T-helper 2 cell treated with Interferon-gamma antibody and Interleukin-4, amounts not matched to agents 5 μg/mL and 100 μg/mL, for 36 hours (primary cell): ENCODE data around the gene LRRC4B.

Experiments
- DNase-seq: peaks from one replicate; pipeline ENCODE4 v3.0.0; 2021; ENCODE audit warnings: low spot score
- H3K27ac Mint-ChIP-seq: one replicate; pipeline ENCODE4 v1.8.0; 2021; ENCODE audit warnings: mild to moderate bottlenecking, mixed read lengths
- H3K27me3 Mint-ChIP-seq: one replicate; pipeline ENCODE4 v1.8.0; 2021; ENCODE audit warnings: low read depth, mixed read lengths
- H3K36me3 Mint-ChIP-seq: one replicate; pipeline ENCODE4 v1.8.0; 2021; ENCODE audit warnings: low read depth, mixed read lengths
- H3K4me1 Mint-ChIP-seq: one replicate; pipeline ENCODE4 v1.8.0; 2021; ENCODE audit warnings: low read depth, mixed read lengths
- H3K4me3 Mint-ChIP-seq: one replicate; pipeline ENCODE4 v1.8.0; 2022; ENCODE audit warnings: mild to moderate bottlenecking, moderate library complexity, mixed read lengths
- H3K9me3 Mint-ChIP-seq: one replicate; pipeline ENCODE4 v1.8.0; 2021; ENCODE audit warnings: mixed read lengths

The LRRC4B gene

GRCh38 chr19:50563597-50563996, 4.6 kb downstream of the LRRC4B start:
- H3K27ac Mint-ChIP-seq = no peak overlapping the region
- no peak for DNase-seq
- no peaks in the 10 kb centered on the region for H3K9me3 Mint-ChIP-seq
- H3K36me3 Mint-ChIP-seq = no peaks in the 10 kb centered on the region
- peaks cover 8% of the 10 kb centered on the region for H3K4me1 Mint-ChIP-seq
- H3K4me3 Mint-ChIP-seq = no peak overlapping the region
- peaks cover 36% of the 10 kb centered on the region for H3K27me3 Mint-ChIP-seq

GRCh38 chr19:50562996-50563395, 5.2 kb downstream of the LRRC4B start:
- DNase-seq = no peak
- Mint-ChIP-seq H3K4me3 (no peak overlapping the region), H3K27me3 (peaks cover 36% of the 10 kb centered on the region), H3K4me1 (peaks cover 8% of the 10 kb centered on the region), H3K27ac (no peak overlapping the region), H3K36me3 (no peaks in the 10 kb centered on the region), H3K9me3 (no peaks in the 10 kb centered on the region)

- Mint-ChIP-seq H3K4me3 (no peak overlapping the region), H3K4me1 (peaks cover 8% of the 10 kb centered on the region), H3K9me3 (no peaks in the 10 kb centered on the region), H3K27me3 (peaks cover 36% of the 10 kb centered on the region), H3K36me3 (no peaks in the 10 kb centered on the region), H3K27ac (no peak overlapping the region)
- DNase-seq = no peak
These were observed 5.9 kb downstream of the LRRC4B start for GRCh38 chr19:50562329-50562728.

GRCh38 chr19:50559636-50560035, 8.6 kb downstream of the LRRC4B start:
- no peaks in the 10 kb centered on the region for H3K36me3 Mint-ChIP-seq
- H3K4me3 Mint-ChIP-seq = no peak overlapping the region
- H3K9me3 Mint-ChIP-seq = no peaks in the 10 kb centered on the region
- H3K4me1 Mint-ChIP-seq = peaks cover 3% of the 10 kb centered on the region
- H3K27me3 Mint-ChIP-seq = peaks cover 24% of the 10 kb centered on the region
- no peak overlapping the region for H3K27ac Mint-ChIP-seq
- no peak for DNase-seq

- Mint-ChIP-seq H3K4me3 (no peak overlapping the region), H3K4me1 (peaks cover 3% of the 10 kb centered on the region), H3K27ac (no peak overlapping the region), H3K9me3 (no peaks in the 10 kb centered on the region), H3K27me3 (peaks cover 20% of the 10 kb centered on the region), H3K36me3 (no peaks in the 10 kb centered on the region)
- no peak for DNase-seq
These were observed 9.8 kb downstream of the LRRC4B start for GRCh38 chr19:50558449-50558848.

GRCh38 chr19:50558039-50558438, 10.2 kb downstream of the LRRC4B start:
- Mint-ChIP-seq H3K9me3 (no peaks in the 10 kb centered on the region), H3K27me3 (peaks cover 24% of the 10 kb centered on the region), H3K27ac (no peak overlapping the region), H3K4me3 (no peak overlapping the region), H3K36me3 (no peaks in the 10 kb centered on the region), H3K4me1 (peaks cover 3% of the 10 kb centered on the region)
- DNase-seq = no peak

- no peaks in the 10 kb centered on the region for H3K9me3 Mint-ChIP-seq
- peaks cover 33% of the 10 kb centered on the region for H3K27me3 Mint-ChIP-seq
- H3K4me1 Mint-ChIP-seq = peaks cover 3% of the 10 kb centered on the region
- no peak overlapping the region for H3K27ac Mint-ChIP-seq
- no peak for DNase-seq
- H3K4me3 Mint-ChIP-seq = no peak overlapping the region
- no peaks in the 10 kb centered on the region for H3K36me3 Mint-ChIP-seq
These were observed 11.1 kb downstream of the LRRC4B start for GRCh38 chr19:50557009-50557613.

GRCh38 chr19:50556282-50557008, 11.8 kb downstream of the LRRC4B start:
- H3K27ac Mint-ChIP-seq = peak overlapping the region; percentile 62
- H3K4me1 Mint-ChIP-seq = peaks cover 3% of the 10 kb centered on the region
- peak overlapping the region; percentile 99 for H3K4me3 Mint-ChIP-seq
- peaks cover 37% of the 10 kb centered on the region for H3K27me3 Mint-ChIP-seq
- H3K36me3 Mint-ChIP-seq = no peaks in the 10 kb centered on the region
- peak; percentile 76 for DNase-seq
- H3K9me3 Mint-ChIP-seq = no peaks in the 10 kb centered on the region

GRCh38 chr19:50555450-50556281, 12.6 kb downstream of the LRRC4B start:
- H3K4me3 Mint-ChIP-seq = peak overlapping the region; percentile 61
- no peaks in the 10 kb centered on the region for H3K36me3 Mint-ChIP-seq
- peaks cover 3% of the 10 kb centered on the region for H3K4me1 Mint-ChIP-seq
- no peak overlapping the region for H3K27ac Mint-ChIP-seq
- no peaks in the 10 kb centered on the region for H3K9me3 Mint-ChIP-seq
- DNase-seq = no peak
- H3K27me3 Mint-ChIP-seq = peaks cover 38% of the 10 kb centered on the region

GRCh38 chr19:50555033-50555432, 13.2 kb downstream of the LRRC4B start:
- H3K27ac Mint-ChIP-seq = no peak overlapping the region
- no peaks in the 10 kb centered on the region for H3K36me3 Mint-ChIP-seq
- peak overlapping the region; percentile 5 for H3K4me3 Mint-ChIP-seq
- peaks cover 43% of the 10 kb centered on the region for H3K27me3 Mint-ChIP-seq
- no peak for DNase-seq
- H3K9me3 Mint-ChIP-seq = no peaks in the 10 kb centered on the region
- peaks cover 3% of the 10 kb centered on the region for H3K4me1 Mint-ChIP-seq

GRCh38 chr19:50554212-50554611, 14.0 kb downstream of the LRRC4B start:
- H3K4me3 Mint-ChIP-seq = no peak overlapping the region
- H3K4me1 Mint-ChIP-seq = peaks cover 3% of the 10 kb centered on the region
- peaks cover 42% of the 10 kb centered on the region for H3K27me3 Mint-ChIP-seq
- no peaks in the 10 kb centered on the region for H3K9me3 Mint-ChIP-seq
- H3K27ac Mint-ChIP-seq = no peak overlapping the region
- no peak for DNase-seq
- no peaks in the 10 kb centered on the region for H3K36me3 Mint-ChIP-seq

GRCh38 chr19:50553134-50553703, 15.0 kb downstream of the LRRC4B start:
- no peaks in the 10 kb centered on the region for H3K9me3 Mint-ChIP-seq
- H3K4me3 Mint-ChIP-seq = no peak overlapping the region
- H3K36me3 Mint-ChIP-seq = no peaks in the 10 kb centered on the region
- H3K27ac Mint-ChIP-seq = no peak overlapping the region
- DNase-seq = no peak
- H3K4me1 Mint-ChIP-seq = peaks cover 3% of the 10 kb centered on the region
- peaks cover 44% of the 10 kb centered on the region for H3K27me3 Mint-ChIP-seq

GRCh38 chr19:50552540-50552939, 15.7 kb downstream of the LRRC4B start:
- H3K4me1 Mint-ChIP-seq = peaks cover 3% of the 10 kb centered on the region
- no peaks in the 10 kb centered on the region for H3K36me3 Mint-ChIP-seq
- peaks cover 44% of the 10 kb centered on the region for H3K27me3 Mint-ChIP-seq
- no peaks in the 10 kb centered on the region for H3K9me3 Mint-ChIP-seq
- no peak for DNase-seq
- H3K27ac Mint-ChIP-seq = no peak overlapping the region
- H3K4me3 Mint-ChIP-seq = no peak overlapping the region

GRCh38 chr19:50551715-50552187, 16.5 kb downstream of the LRRC4B start:
- no peak overlapping the region for H3K27ac Mint-ChIP-seq
- peaks cover 3% of the 10 kb centered on the region for H3K4me1 Mint-ChIP-seq
- peaks cover 44% of the 10 kb centered on the region for H3K27me3 Mint-ChIP-seq

More at GRCh38 chr19:50551715-50552187, 16.5 kb downstream of the LRRC4B start:
- Mint-ChIP-seq H3K36me3 (no peaks in the 10 kb centered on the region), H3K4me3 (no peak overlapping the region), H3K9me3 (no peaks in the 10 kb centered on the region)
- no peak for DNase-seq
